Measurements from ENCODE around the gene FBF1. TPM values are rescaled to one million over a fixed set of nuclear protein-coding genes. Genes with fewer than 3 reads are reported as not detected.

The FBF1 gene, protein sequence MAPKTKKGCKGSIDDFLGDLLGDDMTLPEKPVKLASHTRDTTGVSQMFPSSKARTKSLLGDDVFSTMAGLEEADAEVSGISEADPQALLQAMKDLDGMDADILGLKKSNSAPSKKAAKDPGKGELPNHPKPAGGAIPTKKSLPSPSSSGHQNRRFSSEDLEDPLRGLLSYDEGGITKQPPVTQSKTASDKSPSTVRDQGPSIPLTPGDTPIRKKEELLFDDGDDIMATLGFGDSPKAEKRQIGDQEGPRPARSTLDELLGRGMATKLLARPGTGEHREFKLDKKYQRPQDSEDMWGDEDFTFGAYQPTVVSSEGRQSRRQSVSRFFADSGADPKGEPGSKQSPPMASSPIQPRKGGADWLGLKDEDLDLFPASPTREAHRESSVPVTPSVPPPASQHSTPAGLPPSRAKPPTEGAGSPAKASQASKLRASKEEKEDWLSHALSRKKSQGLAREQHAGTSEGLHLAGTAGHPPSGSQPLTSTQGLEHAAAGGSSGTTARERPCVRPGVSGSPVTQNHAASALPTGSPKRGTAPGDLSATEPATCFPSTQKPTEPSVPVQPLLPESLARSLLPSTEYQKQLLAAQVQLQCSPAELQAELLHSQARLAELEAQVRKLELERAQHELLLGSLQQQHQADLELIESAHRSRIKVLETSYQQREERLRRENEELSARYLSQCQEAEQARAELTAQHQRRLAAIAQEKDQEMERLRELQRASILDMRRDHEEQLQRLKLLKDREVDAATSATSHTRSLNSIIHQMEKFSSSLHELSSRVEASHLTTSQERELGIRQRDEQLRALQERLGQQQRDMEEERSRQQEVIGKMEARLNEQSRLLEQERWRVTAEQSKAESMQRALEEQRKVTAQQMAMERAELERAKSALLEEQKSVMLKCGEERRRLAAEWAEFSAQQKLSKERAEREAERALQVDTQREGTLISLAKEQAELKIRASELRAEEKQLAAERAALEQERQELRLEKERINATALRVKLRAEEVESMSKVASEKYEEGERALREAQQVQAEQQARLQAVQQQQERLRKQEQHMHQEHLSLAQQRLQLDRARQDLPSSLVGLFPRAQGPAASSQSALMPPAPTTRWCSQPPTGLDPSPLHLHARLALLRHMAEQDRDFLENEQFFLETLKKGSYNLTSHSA
- total RNA-seq, result 10 to 100 TPM in 3 of 4 donors, 1 to 10 TPM in 1; 7.2 to 47.0 (median 25.0) TPM

- peak within 1 kb of the TSS; percentile 65 to 82 (median 68) for H3K27ac ChIP-seq
- no peaks in the 10 kb centered on the region for H3K27me3 ChIP-seq
- H3K9me3 ChIP-seq, result no peaks in the 10 kb centered on the region
- H3K4me1 ChIP-seq, result peaks cover 0 to 11% (median 3%) of the 10 kb centered on the region in 4 donors
- peaks cover 0 to 18% (median 0%) of the 10 kb centered on the region in 3 donors for H3K36me3 ChIP-seq
- TF ChIP-seq, protein P1, sequence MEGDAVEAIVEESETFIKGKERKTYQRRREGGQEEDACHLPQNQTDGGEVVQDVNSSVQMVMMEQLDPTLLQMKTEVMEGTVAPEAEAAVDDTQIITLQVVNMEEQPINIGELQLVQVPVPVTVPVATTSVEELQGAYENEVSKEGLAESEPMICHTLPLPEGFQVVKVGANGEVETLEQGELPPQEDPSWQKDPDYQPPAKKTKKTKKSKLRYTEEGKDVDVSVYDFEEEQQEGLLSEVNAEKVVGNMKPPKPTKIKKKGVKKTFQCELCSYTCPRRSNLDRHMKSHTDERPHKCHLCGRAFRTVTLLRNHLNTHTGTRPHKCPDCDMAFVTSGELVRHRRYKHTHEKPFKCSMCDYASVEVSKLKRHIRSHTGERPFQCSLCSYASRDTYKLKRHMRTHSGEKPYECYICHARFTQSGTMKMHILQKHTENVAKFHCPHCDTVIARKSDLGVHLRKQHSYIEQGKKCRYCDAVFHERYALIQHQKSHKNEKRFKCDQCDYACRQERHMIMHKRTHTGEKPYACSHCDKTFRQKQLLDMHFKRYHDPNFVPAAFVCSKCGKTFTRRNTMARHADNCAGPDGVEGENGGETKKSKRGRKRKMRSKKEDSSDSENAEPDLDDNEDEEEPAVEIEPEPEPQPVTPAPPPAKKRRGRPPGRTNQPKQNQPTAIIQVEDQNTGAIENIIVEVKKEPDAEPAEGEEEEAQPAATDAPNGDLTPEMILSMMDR (IDR thresholded peaks at IDR 0.05), result peak in 3 of 6 experiments; percentile 16 to 26 (median 20)
- peak; percentile 64 to 76 for TF ChIP-seq POLR2A (IDR thresholded peaks at IDR 0.05)
- peak; percentile 88 to 96 (median 96) for DNase-seq
- H3K4me3 ChIP-seq, result peak within 1 kb of the TSS; percentile 64 to 87 (median 76)
These were observed at the start of gene FBF1 for GRCh38 chr17:75940727-75941441. TSS of gene FBF1 (minus strand) at chr17:75941042. CDS start at chr17:75938149, 2,893 bp downstream.

DNA sequence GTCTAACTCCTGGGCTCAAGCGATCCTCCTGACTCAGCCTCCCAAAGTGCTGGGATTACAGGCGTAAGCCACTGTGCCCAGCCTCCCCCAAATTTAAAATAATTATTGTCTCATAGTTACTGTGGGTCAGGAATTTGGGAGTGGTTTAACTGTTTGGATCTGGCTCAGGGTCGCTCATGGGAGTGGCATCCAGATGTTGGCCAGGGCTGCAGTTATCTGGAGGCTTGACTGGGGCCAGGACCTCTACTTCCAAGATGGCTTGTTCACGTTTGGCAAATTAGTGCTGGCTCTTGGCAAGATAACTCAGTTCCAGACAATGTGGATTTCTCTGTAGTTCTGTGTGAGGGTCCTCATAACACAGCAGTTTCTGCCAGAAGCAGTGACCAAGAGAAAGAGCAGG lies 46.2 kb upstream of the FBF1 start:
- no peaks in the 10 kb centered on the region for H3K4me1 ChIP-seq
- H3K27me3 ChIP-seq, result no peaks in the 10 kb centered on the region
- DNase-seq, result no peak
- H3K9me3 ChIP-seq, result no peaks in the 10 kb centered on the region
- no peak for TF ChIP-seq POLR2A (IDR thresholded peaks at IDR 0.05)
- TF ChIP-seq, protein P1 (IDR thresholded peaks at IDR 0.05), result no peak
- no peak overlapping the region for H3K4me3 ChIP-seq
- peaks cover 0 to 9% (median 0%) of the 10 kb centered on the region in 3 donors for H3K36me3 ChIP-seq
- H3K27ac ChIP-seq, result no peak overlapping the region

GRCh38 chr17:75985986-75986385 lies 45.1 kb upstream of the FBF1 start:
- no peak overlapping the region for H3K27ac ChIP-seq
- no peak overlapping the region for H3K4me3 ChIP-seq
- TF ChIP-seq, protein P1 (IDR thresholded peaks at IDR 0.05), result no peak
- TF ChIP-seq POLR2A (IDR thresholded peaks at IDR 0.05), result no peak
- no peaks in the 10 kb centered on the region for H3K36me3 ChIP-seq
- peaks cover 0 to under 1% (median 0%) of the 10 kb centered on the region in 4 donors for H3K4me1 ChIP-seq
- no peak for DNase-seq
- no peaks in the 10 kb centered on the region for H3K27me3 ChIP-seq
- no peaks in the 10 kb centered on the region for H3K9me3 ChIP-seq

GRCh38 chr17:75983501-75984181 lies 42.8 kb upstream of the FBF1 start:
- Histone ChIP-seq H3K4me3 (no peak overlapping the region), H3K27ac (peak overlapping the region in 2 of 4 donors; percentile 8 to 57), H3K9me3 (no peaks in the 10 kb centered on the region), H3K4me1 (peaks cover 0 to 8% (median 0%) of the 10 kb centered on the region in 4 donors), H3K27me3 (no peaks in the 10 kb centered on the region), H3K36me3 (no peaks in the 10 kb centered on the region)
- DNase-seq, result peak in 1 of 3 donors; percentile 44
- TF ChIP-seq, protein P1 (IDR thresholded peaks at IDR 0.05), result no peak
- TF ChIP-seq POLR2A (IDR thresholded peaks at IDR 0.05), result no peak
